GM23338 (cell line): ENCODE results near the gene VMP1. TPM values are rescaled to one million over a fixed set of nuclear protein-coding genes. Genes with fewer than 3 reads are reported as not detected.

Source experiments
- ATAC-seq: fragments of 200-7000 bp; cut with Tn5 transposase; 3 replicates; pipeline ENCODE4 v1.9.1; 2020
- DNase-seq: peaks from one replicate; pipeline ENCODE4 v3.0.0-alpha.2; 2015; ENCODE audit warnings: low spot score
- H2AFZ ChIP-seq: fragments of 200-600 bp; sonication (generic); 2 replicates; pipeline ENCODE4 v1.8.0; 2016; ENCODE audit warnings: antibody characterized with exemption, mild to moderate bottlenecking, moderate library complexity
- H3F3A ChIP-seq: fragments of 200-600 bp; sonication (generic); replicated peaks from 2 replicates; pipeline ENCODE4 v1.8.0; 2017; ENCODE audit warnings: antibody characterized with exemption, mixed run types, low read depth
- H3K27ac ChIP-seq: fragments of 200-600 bp; sonication (generic); 2 replicates; pipeline ENCODE4 v1.6.1; 2016; ENCODE audit warnings: low read depth
- H3K27me3 ChIP-seq: fragments of 200-600 bp; sonication (generic); 2 replicates; pipeline ENCODE4 v1.8.0; 2016; ENCODE audit warnings: mild to moderate bottlenecking, mixed run types, moderate library complexity; ENCODE audit not compliant: insufficient read depth
- H3K36me3 ChIP-seq: fragments of 200-600 bp; sonication (generic); 2 replicates; pipeline ENCODE4 v1.8.0; 2016; ENCODE audit warnings: mild to moderate bottlenecking; ENCODE audit not compliant: insufficient read depth
- H3K4me1 ChIP-seq: fragments of 200-600 bp; sonication (generic); 2 replicates; pipeline ENCODE4 v1.8.0; 2016; ENCODE audit warnings: mild to moderate bottlenecking, moderate library complexity; ENCODE audit not compliant: insufficient read depth
- H3K4me2 ChIP-seq: fragments of 200-600 bp; sonication (generic); 2 replicates; pipeline ENCODE4 v1.7.1; 2017; ENCODE audit warnings: mixed run types
- H3K4me3 ChIP-seq: fragments of 200-600 bp; sonication (generic); 2 replicates; pipeline ENCODE4 v1.6.1; 2016; ENCODE audit warnings: mixed run types
- H3K79me2 ChIP-seq: fragments of 200-600 bp; sonication (generic); replicated peaks from 2 replicates; pipeline ENCODE4 v1.8.0; 2017; ENCODE audit warnings: mild to moderate bottlenecking; ENCODE audit not compliant: insufficient read depth
- H3K9me2 ChIP-seq: fragments of 200-600 bp; sonication (generic); 2 replicates; pipeline ENCODE4 v1.8.0; 2017; ENCODE audit not compliant: insufficient read depth
- H4K20me1 ChIP-seq: fragments of 200-600 bp; sonication (generic); replicated peaks from 2 replicates; pipeline ENCODE4 v1.8.0; 2017; ENCODE audit warnings: mild to moderate bottlenecking; ENCODE audit not compliant: insufficient read depth
- H3K27ac Mint-ChIP-seq: 2 replicates; pipeline ENCODE4 v1.8.0; 2020; ENCODE audit warnings: inconsistent platforms, mild to moderate bottlenecking, moderate library complexity, mixed read lengths
- H3K27me3 Mint-ChIP-seq: 3 replicates; pipeline ENCODE4 v1.8.0; 2022; ENCODE audit warnings: low read depth, mild to moderate bottlenecking, moderate library complexity, mixed read lengths, inconsistent platforms; ENCODE audit not compliant: insufficient read depth, poor library complexity
- H3K36me3 Mint-ChIP-seq: 3 replicates; pipeline ENCODE4 v1.8.0; 2021; ENCODE audit warnings: low read depth, mild to moderate bottlenecking, inconsistent platforms, moderate library complexity, mixed read lengths
- H3K4me1 Mint-ChIP-seq: 3 replicates; pipeline ENCODE4 v1.8.0; 2020; ENCODE audit warnings: mild to moderate bottlenecking, inconsistent platforms, mixed read lengths
- H3K4me3 Mint-ChIP-seq: 3 replicates; pipeline ENCODE4 v1.8.0; 2021; ENCODE audit warnings: moderate library complexity, mild to moderate bottlenecking, inconsistent platforms, mixed read lengths
- H3K9me3 Mint-ChIP-seq: 3 replicates; pipeline ENCODE4 v1.8.0; 2020; ENCODE audit warnings: moderate library complexity, mild to moderate bottlenecking, inconsistent platforms, mixed read lengths
- EZH2phosphoT487 ChIP-seq: fragments of 200-600 bp; sonication (generic); IDR thresholded peaks from one replicate; pipeline ENCODE4 v1.8.1; 2018; ENCODE audit warnings: antibody characterized with exemption; ENCODE audit not compliant: unreplicated experiment
- NANOG ChIP-seq: IDR thresholded peaks from 2 replicates; pipeline ENCODE4 v1.6.1; 2016; ENCODE audit warnings: antibody characterized with exemption, borderline replicate concordance
- POLR2AphosphoS5 ChIP-seq: IDR thresholded peaks from 2 replicates; pipeline ENCODE4 v1.6.1; 2016; ENCODE audit warnings: antibody characterized with exemption, low read depth
- polyA plus RNA-seq: library from polyadenylated mRNA; unstranded; fragments of >200 nt; fragmentation: Nextera tagmentation; extraction: Ambion mirVana; gene quantifications from 2 replicates; pipeline ENCODE4 v1.2.1, GENCODE V29; 2016
- total RNA-seq: library from RNA; depleted of rRNA; stranded (reverse); fragments of >200 nt; shearing (Covaris generic); gene quantifications from 2 replicates; pipeline ENCODE4 v1.2.3, GENCODE V29; 2014
- TF ChIP-seq, protein P1 (sequence below): fragments of 250-450 bp; sonication (Bioruptor Pico); IDR thresholded peaks from 2 replicates; pipeline ENCODE4 v1.5.0; 2020; ENCODE audit warnings: mild to moderate bottlenecking, moderate library complexity
- TF ChIP-seq, protein P2 (sequence below): IDR thresholded peaks from 2 replicates; pipeline ENCODE4 v1.6.1; 2016; ENCODE audit warnings: antibody characterized with exemption
- TF ChIP-seq, protein P3 (sequence below): IDR thresholded peaks from one replicate; pipeline ENCODE4 v1.6.1; 2018; ENCODE audit warnings: antibody characterized with exemption; ENCODE audit not compliant: unreplicated experiment

The VMP1 gene
- total and polyA plus RNA-seq, 2 experiments from 2014 or later, result 70.1 to 112 TPM

DNA sequence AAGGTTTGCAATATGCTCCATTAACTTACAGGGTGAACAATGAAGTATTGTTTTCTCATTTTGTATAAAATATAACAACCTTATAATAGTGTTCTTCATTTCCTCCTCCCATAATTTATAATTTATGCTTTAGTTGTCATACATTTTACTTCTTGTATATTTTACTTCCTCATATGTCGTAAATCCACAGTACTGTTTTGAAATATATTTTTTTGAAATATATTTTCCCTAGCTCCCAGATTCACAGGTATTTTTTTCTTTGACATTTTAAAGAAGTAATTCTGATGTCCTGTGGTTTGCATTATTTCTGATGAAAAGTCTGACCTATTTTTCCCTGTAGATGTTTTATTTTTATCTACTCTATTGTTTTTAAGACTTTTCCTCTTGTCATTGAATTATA is 52.7 kb downstream of the VMP1 start:
- TF ChIP-seq EZH2phosphoT487 (no peak), NANOG (no peak)
- Histone ChIP-seq H3F3A (no peaks in the 10 kb centered on the region), H2AFZ (no peak overlapping the region), H3K79me2 (no peaks in the 10 kb centered on the region), H3K27ac (no peak overlapping the region), H3K4me1 (peaks cover 6% of the 10 kb centered on the region; the same call in 1 of the 2 replicates), H3K4me3 (no peak overlapping the region), H3K36me3 (no peaks in the 10 kb centered on the region), H3K9me2 (no peaks in the 10 kb centered on the region), H3K4me2 (no peak overlapping the region), H4K20me1 (no peaks in the 10 kb centered on the region), H3K27me3 (no peaks in the 10 kb centered on the region)
- H3K27ac Mint-ChIP-seq, result no peak overlapping the region
- peaks cover 8% of the 10 kb centered on the region; the same call in 2 of the 3 replicates for H3K9me3 Mint-ChIP-seq
- peaks cover 25% of the 10 kb centered on the region for H3K36me3 Mint-ChIP-seq
- H3K4me1 Mint-ChIP-seq, result peaks cover 13% of the 10 kb centered on the region
- ATAC-seq (no peak), DNase-seq (no peak)
- no peaks in the 10 kb centered on the region for H3K27me3 Mint-ChIP-seq
- H3K4me3 Mint-ChIP-seq, result no peak overlapping the region

DNA sequence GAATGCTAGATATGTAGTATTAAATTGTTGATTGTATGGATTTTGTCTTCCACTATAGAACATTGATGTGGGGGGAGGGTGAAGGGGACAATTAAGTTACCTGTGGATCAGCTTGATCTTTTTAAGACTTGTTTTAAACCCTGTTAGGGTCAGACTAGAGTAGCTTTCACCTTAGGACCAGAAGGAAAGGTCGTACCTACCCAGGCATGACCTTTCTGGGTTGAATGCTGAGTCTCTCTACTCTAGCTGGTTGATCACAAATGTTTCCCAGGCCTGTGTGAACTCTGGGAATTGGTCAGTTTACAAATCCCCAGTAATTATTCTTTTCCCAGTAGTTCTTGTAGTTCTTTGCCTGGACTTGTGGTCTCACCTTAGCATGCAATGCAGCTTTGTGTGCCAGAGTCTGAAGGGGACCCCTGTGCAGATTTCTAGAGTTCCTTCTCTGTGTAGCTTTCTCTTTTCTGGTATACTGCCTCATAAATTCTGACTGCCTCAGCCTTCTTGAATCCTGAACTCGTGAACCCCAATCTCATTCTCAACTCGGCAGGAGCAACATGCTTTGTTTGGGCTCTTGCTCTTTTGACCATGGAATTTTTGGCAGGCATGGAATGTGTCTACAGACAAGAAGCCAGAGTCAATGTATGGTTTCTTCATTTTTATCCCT is 54.1 kb downstream of the VMP1 start:
- H3K4me1 ChIP-seq, result peaks cover 6% of the 10 kb centered on the region; the same call in 1 of the 2 replicates
- no peaks in the 10 kb centered on the region for H3K9me2 ChIP-seq
- Mint-ChIP-seq H3K27ac (peak overlapping the region; percentile 93), H3K4me1 (peaks cover 9% of the 10 kb centered on the region), H3K36me3 (peaks cover 26% of the 10 kb centered on the region), H3K9me3 (peaks cover 8% of the 10 kb centered on the region; the same call in 2 of the 3 replicates), H3K27me3 (no peaks in the 10 kb centered on the region), H3K4me3 (no peak overlapping the region)
- H3K27ac ChIP-seq, result peak overlapping the region; percentile 20
- no peaks in the 10 kb centered on the region for H3K36me3 ChIP-seq
- H3F3A ChIP-seq, result no peaks in the 10 kb centered on the region
- TF ChIP-seq, protein P1, sequence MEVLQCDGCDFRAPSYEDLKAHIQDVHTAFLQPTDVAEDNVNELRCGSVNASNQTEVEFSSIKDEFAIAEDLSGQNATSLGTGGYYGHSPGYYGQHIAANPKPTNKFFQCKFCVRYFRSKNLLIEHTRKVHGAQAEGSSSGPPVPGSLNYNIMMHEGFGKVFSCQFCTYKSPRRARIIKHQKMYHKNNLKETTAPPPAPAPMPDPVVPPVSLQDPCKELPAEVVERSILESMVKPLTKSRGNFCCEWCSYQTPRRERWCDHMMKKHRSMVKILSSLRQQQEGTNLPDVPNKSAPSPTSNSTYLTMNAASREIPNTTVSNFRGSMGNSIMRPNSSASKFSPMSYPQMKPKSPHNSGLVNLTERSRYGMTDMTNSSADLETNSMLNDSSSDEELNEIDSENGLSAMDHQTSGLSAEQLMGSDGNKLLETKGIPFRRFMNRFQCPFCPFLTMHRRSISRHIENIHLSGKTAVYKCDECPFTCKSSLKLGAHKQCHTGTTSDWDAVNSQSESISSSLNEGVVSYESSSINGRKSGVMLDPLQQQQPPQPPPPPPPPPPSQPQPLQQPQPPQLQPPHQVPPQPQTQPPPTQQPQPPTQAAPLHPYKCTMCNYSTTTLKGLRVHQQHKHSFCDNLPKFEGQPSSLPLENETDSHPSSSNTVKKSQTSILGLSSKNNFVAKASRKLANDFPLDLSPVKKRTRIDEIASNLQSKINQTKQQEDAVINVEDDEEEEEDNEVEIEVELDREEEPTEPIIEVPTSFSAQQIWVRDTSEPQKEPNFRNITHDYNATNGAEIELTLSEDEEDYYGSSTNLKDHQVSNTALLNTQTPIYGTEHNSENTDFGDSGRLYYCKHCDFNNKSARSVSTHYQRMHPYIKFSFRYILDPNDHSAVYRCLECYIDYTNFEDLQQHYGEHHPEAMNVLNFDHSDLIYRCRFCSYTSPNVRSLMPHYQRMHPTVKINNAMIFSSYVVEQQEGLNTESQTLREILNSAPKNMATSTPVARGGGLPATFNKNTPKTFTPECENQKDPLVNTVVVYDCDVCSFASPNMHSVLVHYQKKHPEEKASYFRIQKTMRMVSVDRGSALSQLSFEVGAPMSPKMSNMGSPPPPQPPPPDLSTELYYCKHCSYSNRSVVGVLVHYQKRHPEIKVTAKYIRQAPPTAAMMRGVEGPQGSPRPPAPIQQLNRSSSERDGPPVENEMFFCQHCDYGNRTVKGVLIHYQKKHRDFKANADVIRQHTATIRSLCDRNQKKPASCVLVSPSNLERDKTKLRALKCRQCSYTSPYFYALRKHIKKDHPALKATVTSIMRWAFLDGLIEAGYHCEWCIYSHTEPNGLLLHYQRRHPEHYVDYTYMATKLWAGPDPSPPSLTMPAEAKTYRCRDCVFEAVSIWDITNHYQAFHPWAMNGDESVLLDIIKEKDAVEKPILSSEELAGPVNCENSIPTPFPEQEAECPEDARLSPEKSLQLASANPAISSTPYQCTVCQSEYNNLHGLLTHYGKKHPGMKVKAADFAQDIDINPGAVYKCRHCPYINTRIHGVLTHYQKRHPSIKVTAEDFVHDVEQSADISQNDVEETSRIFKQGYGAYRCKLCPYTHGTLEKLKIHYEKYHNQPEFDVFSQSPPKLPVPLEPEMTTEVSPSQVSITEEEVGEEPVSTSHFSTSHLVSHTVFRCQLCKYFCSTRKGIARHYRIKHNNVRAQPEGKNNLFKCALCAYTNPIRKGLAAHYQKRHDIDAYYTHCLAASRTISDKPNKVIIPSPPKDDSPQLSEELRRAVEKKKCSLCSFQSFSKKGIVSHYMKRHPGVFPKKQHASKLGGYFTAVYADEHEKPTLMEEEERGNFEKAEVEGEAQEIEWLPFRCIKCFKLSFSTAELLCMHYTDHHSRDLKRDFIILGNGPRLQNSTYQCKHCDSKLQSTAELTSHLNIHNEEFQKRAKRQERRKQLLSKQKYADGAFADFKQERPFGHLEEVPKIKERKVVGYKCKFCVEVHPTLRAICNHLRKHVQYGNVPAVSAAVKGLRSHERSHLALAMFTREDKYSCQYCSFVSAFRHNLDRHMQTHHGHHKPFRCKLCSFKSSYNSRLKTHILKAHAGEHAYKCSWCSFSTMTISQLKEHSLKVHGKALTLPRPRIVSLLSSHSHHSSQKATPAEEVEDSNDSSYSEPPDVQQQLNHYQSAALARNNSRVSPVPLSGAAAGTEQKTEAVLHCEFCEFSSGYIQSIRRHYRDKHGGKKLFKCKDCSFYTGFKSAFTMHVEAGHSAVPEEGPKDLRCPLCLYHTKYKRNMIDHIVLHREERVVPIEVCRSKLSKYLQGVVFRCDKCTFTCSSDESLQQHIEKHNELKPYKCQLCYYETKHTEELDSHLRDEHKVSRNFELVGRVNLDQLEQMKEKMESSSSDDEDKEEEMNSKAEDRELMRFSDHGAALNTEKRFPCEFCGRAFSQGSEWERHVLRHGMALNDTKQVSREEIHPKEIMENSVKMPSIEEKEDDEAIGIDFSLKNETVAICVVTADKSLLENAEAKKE (CRISPR knock-in tag), result no peak
- TF ChIP-seq, protein P2, sequence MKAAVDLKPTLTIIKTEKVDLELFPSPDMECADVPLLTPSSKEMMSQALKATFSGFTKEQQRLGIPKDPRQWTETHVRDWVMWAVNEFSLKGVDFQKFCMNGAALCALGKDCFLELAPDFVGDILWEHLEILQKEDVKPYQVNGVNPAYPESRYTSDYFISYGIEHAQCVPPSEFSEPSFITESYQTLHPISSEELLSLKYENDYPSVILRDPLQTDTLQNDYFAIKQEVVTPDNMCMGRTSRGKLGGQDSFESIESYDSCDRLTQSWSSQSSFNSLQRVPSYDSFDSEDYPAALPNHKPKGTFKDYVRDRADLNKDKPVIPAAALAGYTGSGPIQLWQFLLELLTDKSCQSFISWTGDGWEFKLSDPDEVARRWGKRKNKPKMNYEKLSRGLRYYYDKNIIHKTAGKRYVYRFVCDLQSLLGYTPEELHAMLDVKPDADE, result no peak
- TF ChIP-seq, protein P3, sequence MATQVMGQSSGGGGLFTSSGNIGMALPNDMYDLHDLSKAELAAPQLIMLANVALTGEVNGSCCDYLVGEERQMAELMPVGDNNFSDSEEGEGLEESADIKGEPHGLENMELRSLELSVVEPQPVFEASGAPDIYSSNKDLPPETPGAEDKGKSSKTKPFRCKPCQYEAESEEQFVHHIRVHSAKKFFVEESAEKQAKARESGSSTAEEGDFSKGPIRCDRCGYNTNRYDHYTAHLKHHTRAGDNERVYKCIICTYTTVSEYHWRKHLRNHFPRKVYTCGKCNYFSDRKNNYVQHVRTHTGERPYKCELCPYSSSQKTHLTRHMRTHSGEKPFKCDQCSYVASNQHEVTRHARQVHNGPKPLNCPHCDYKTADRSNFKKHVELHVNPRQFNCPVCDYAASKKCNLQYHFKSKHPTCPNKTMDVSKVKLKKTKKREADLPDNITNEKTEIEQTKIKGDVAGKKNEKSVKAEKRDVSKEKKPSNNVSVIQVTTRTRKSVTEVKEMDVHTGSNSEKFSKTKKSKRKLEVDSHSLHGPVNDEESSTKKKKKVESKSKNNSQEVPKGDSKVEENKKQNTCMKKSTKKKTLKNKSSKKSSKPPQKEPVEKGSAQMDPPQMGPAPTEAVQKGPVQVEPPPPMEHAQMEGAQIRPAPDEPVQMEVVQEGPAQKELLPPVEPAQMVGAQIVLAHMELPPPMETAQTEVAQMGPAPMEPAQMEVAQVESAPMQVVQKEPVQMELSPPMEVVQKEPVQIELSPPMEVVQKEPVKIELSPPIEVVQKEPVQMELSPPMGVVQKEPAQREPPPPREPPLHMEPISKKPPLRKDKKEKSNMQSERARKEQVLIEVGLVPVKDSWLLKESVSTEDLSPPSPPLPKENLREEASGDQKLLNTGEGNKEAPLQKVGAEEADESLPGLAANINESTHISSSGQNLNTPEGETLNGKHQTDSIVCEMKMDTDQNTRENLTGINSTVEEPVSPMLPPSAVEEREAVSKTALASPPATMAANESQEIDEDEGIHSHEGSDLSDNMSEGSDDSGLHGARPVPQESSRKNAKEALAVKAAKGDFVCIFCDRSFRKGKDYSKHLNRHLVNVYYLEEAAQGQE, result no peak
- no peak for TF ChIP-seq POLR2AphosphoS5
- no peak for TF ChIP-seq NANOG
- no peaks in the 10 kb centered on the region for H3K27me3 ChIP-seq
- no peak overlapping the region for H3K4me3 ChIP-seq
- H2AFZ ChIP-seq, result no peak overlapping the region
- DNase-seq (peak; percentile 67), ATAC-seq (peak; percentile 76)
- H3K79me2 ChIP-seq, result no peaks in the 10 kb centered on the region
- H3K4me2 ChIP-seq, result no peak overlapping the region
- H4K20me1 ChIP-seq, result no peaks in the 10 kb centered on the region
